GM12878 (cell line): ENCODE results near the gene ARHGAP5. TPM values are rescaled to one million over a fixed set of nuclear protein-coding genes. Genes with fewer than 3 reads are reported as not detected.
A peak's percentile ranks its signal among the peaks of the same experiment; 100 is the strongest.

ENCODE experiments used
- CHD4 ChIP-seq: fragments of 200-600 bp; sonication (generic); IDR thresholded peaks from 2 replicates; pipeline ENCODE4 v1.6.1; 2016; ENCODE audit warnings: mild to moderate bottlenecking
- CREM ChIP-seq: IDR thresholded peaks from 2 replicates; pipeline ENCODE4 v1.6.1; 2014; ENCODE audit warnings: antibody characterized with exemption, low read depth
- EZH2 ChIP-seq: IDR thresholded peaks from 2 replicates; pipeline ENCODE4 v1.6.1; 2012; ENCODE audit warnings: low read depth, mild to moderate bottlenecking, control low read depth, inconsistent platforms, low read length, borderline replicate concordance; ENCODE audit not compliant: control insufficient read depth
- FOXK2 ChIP-seq: fragments of 450-650 bp; IDR thresholded peaks from 2 replicates; pipeline ENCODE4 v1.6.1; 2017; ENCODE audit warnings: mild to moderate bottlenecking, moderate library complexity
- GABPA ChIP-seq: IDR thresholded peaks from 2 replicates; pipeline ENCODE4 v1.6.1; 2014; ENCODE audit warnings: antibody characterized with exemption, low read depth, mild to moderate bottlenecking, inconsistent platforms
- HDAC2 ChIP-seq: fragments of 200-600 bp; sonication (generic); IDR thresholded peaks from 2 replicates; pipeline ENCODE4 v1.6.1; 2017
- HDGF ChIP-seq: fragments of 450-650 bp; IDR thresholded peaks from 2 replicates; pipeline ENCODE4 v1.6.1; 2016; ENCODE audit warnings: antibody characterized with exemption
- KLF5 ChIP-seq: fragments of 450-650 bp; IDR thresholded peaks from 2 replicates; pipeline ENCODE4 v1.6.1; 2014; ENCODE audit warnings: mild to moderate bottlenecking; ENCODE audit not compliant: partially characterized antibody
- NR2C2 ChIP-seq: IDR thresholded peaks from 2 replicates; pipeline ENCODE4 v1.6.1; 2011; ENCODE audit warnings: borderline replicate concordance, low read depth; ENCODE audit not compliant: control insufficient read depth, insufficient read length
- POLR2AphosphoS2 ChIP-seq: IDR thresholded peaks from 2 replicates; pipeline ENCODE4 v1.6.1; 2011; ENCODE audit warnings: low read depth, mild to moderate bottlenecking, low read length, improper control_type of control experiment, moderate library complexity
- SIX5 ChIP-seq: IDR thresholded peaks from 2 replicates; pipeline ENCODE4 v1.6.1; 2011; ENCODE audit warnings: mild to moderate bottlenecking, low read depth, low read length, moderate library complexity; ENCODE audit not compliant: severe bottlenecking
- SREBF1 ChIP-seq: IDR thresholded peaks from 2 replicates; pipeline ENCODE4 v1.6.1; 2012; ENCODE audit warnings: mild to moderate bottlenecking, low read length
- TCF3 ChIP-seq: IDR thresholded peaks from 2 replicates; pipeline ENCODE4 v1.6.1; 2012; ENCODE audit warnings: low read depth, mild to moderate bottlenecking, low read length, borderline replicate concordance; ENCODE audit not compliant: insufficient read depth
- WRNIP1 ChIP-seq: IDR thresholded peaks from 2 replicates; pipeline ENCODE4 v1.6.1; 2011; ENCODE audit warnings: low read depth, low read length, improper control_type of control experiment, borderline replicate concordance
- YBX1 ChIP-seq: fragments of 450-650 bp; IDR thresholded peaks from 2 replicates; pipeline ENCODE4 v1.6.1; 2016; ENCODE audit warnings: antibody characterized with exemption
- ZNF207 ChIP-seq: fragments of 450-650 bp; IDR thresholded peaks from 2 replicates; pipeline ENCODE4 v1.6.1; 2014; ENCODE audit warnings: antibody characterized with exemption, mild to moderate bottlenecking, borderline replicate concordance
- polyA plus RNA-seq, 11 experiments: library from polyadenylated mRNA; depleted of rRNA in 4 of 11; unstranded in 6 of 11; stranded (reverse) in 5 of 11; fragments of >200 nt; fragmentation: Nextera tagmentation in 4 of 11; fragmentation: Illumina TruSeq in 1 of 11; extraction: Ambion mirVana in 4 of 11; extraction: Trizol in 1 of 11; gene quantifications; 1 replicate in 1 of 11; 2 replicates in 10 of 11; pipeline versions ENCODE4 v1.2.1 to v1.2.3, GENCODE V29; 2011 to 2016; ENCODE audit warnings: inconsistent platforms in 2 of 11, missing spikeins in 2 of 11, low read depth in 1 of 11
- total RNA-seq, 4 experiments: library from RNA; depleted of rRNA in 3 of 4; stranded (reverse); fragments of >200 nt in 3 of 4; fragmentation: Illumina TruSeq in 1 of 4; extraction: Trizol in 1 of 4; gene quantifications; 2 replicates each; pipeline versions ENCODE4 v1.2.1 to v1.2.3, GENCODE V29; 2013 to 2021
- TF ChIP-seq, protein P1 (sequence below), 3 experiments: IDR thresholded peaks in 2 of 3; conservative IDR thresholded peaks in 1 of 3; 2 replicates each; pipeline ENCODE4 v1.5.1; 2011; ENCODE audit warnings: low read depth in 3 of 3, low read length in 3 of 3, mild to moderate bottlenecking in 3 of 3, control low read depth in 2 of 3, moderate library complexity in 2 of 3, inconsistent platforms in 1 of 3, mixed read lengths in 1 of 3; ENCODE audit not compliant: control insufficient read depth in 2 of 3, insufficient read depth in 1 of 3; ENCODE audit errors: extremely low read depth in 1 of 3
- TF ChIP-seq, protein P2 (sequence below): fragments of 450-650 bp; formaldehyde crosslinking; IDR thresholded peaks from 2 replicates; pipeline ENCODE4 v1.4.0; 2020; ENCODE audit warnings: mild to moderate bottlenecking, moderate library complexity
- TF ChIP-seq, protein P3 (sequence below): fragments of 450-650 bp; IDR thresholded peaks from 2 replicates; pipeline ENCODE4 v1.6.1; 2017; ENCODE audit warnings: borderline replicate concordance
- TF ChIP-seq, protein P4 (sequence below): fragments of 450-650 bp; IDR thresholded peaks from 2 replicates; pipeline ENCODE4 v1.6.1; 2016; ENCODE audit warnings: mild to moderate bottlenecking
- TF ChIP-seq, protein P5 (sequence below): fragments of 450-650 bp; IDR thresholded peaks from 2 replicates; pipeline ENCODE4 v1.6.1; 2017; ENCODE audit warnings: antibody characterized with exemption, mild to moderate bottlenecking, moderate library complexity

ARHGAP5 gene
- total and polyA plus RNA-seq, 10 of the 15 experiments (the other 5 are each of a cell fraction or from before 2014, with no cell fraction given), result 0.91 to 19.6 (median 7.2) TPM

DNA sequence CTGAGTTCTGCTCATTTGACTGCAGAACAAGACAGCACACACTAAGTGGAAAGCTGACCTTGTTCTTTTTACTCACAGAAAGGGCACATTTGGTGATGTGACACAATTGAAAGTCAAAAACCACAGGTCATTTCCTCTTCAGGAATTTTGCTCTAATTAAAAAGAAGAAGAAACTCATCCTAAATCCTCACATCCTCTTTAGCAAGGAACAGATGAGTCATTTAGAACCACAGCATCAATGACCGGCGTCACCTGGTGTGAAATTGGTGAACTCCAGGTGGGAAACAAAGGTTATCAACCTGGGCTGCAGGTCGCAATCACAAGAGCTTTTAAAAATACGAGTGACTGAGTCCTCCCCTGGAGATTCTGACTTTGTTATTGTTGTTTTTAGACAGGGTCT lies 128.9 kb downstream of the ARHGAP5 start (continued):
- TF ChIP-seq, protein P1, sequence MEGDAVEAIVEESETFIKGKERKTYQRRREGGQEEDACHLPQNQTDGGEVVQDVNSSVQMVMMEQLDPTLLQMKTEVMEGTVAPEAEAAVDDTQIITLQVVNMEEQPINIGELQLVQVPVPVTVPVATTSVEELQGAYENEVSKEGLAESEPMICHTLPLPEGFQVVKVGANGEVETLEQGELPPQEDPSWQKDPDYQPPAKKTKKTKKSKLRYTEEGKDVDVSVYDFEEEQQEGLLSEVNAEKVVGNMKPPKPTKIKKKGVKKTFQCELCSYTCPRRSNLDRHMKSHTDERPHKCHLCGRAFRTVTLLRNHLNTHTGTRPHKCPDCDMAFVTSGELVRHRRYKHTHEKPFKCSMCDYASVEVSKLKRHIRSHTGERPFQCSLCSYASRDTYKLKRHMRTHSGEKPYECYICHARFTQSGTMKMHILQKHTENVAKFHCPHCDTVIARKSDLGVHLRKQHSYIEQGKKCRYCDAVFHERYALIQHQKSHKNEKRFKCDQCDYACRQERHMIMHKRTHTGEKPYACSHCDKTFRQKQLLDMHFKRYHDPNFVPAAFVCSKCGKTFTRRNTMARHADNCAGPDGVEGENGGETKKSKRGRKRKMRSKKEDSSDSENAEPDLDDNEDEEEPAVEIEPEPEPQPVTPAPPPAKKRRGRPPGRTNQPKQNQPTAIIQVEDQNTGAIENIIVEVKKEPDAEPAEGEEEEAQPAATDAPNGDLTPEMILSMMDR (IDR thresholded peaks at IDR 0.05 in 2 of 3, conservative IDR thresholded peaks at IDR 0.05 in 1 of 3; ENCODE audit: control insufficient read depth in 2 of 3, extremely low read depth in 1 of 3, insufficient read depth in 1 of 3, low read depth in 3 of 3, low read length in 3 of 3), result 0 out of 6 replicates have a peak, but pooled peaks of 1 of the 3 experiments have one; percentile 6
- TF ChIP-seq ZNF207 (no peak), YBX1 (no peak), SIX5 (no peak), TCF3 (peak; percentile 89; the same call in 1 of the 2 replicates), CREM (peak; percentile 74), CHD4 (no peak), GABPA (no peak), WRNIP1 (no peak), KLF5 (peak; percentile 86), POLR2AphosphoS2 (no peak), SREBF1 (no peak), FOXK2 (no peak), NR2C2 (no peak), HDAC2 (no peak), EZH2 (no peak), HDGF (no peak)
- TF ChIP-seq, protein P2, sequence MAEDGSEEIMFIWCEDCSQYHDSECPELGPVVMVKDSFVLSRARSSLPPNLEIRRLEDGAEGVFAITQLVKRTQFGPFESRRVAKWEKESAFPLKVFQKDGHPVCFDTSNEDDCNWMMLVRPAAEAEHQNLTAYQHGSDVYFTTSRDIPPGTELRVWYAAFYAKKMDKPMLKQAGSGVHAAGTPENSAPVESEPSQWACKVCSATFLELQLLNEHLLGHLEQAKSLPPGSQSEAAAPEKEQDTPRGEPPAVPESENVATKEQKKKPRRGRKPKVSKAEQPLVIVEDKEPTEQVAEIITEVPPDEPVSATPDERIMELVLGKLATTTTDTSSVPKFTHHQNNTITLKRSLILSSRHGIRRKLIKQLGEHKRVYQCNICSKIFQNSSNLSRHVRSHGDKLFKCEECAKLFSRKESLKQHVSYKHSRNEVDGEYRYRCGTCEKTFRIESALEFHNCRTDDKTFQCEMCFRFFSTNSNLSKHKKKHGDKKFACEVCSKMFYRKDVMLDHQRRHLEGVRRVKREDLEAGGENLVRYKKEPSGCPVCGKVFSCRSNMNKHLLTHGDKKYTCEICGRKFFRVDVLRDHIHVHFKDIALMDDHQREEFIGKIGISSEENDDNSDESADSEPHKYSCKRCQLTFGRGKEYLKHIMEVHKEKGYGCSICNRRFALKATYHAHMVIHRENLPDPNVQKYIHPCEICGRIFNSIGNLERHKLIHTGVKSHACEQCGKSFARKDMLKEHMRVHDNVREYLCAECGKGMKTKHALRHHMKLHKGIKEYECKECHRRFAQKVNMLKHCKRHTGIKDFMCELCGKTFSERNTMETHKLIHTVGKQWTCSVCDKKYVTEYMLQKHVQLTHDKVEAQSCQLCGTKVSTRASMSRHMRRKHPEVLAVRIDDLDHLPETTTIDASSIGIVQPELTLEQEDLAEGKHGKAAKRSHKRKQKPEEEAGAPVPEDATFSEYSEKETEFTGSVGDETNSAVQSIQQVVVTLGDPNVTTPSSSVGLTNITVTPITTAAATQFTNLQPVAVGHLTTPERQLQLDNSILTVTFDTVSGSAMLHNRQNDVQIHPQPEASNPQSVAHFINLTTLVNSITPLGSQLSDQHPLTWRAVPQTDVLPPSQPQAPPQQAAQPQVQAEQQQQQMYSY, result no peak
- TF ChIP-seq, protein P3, sequence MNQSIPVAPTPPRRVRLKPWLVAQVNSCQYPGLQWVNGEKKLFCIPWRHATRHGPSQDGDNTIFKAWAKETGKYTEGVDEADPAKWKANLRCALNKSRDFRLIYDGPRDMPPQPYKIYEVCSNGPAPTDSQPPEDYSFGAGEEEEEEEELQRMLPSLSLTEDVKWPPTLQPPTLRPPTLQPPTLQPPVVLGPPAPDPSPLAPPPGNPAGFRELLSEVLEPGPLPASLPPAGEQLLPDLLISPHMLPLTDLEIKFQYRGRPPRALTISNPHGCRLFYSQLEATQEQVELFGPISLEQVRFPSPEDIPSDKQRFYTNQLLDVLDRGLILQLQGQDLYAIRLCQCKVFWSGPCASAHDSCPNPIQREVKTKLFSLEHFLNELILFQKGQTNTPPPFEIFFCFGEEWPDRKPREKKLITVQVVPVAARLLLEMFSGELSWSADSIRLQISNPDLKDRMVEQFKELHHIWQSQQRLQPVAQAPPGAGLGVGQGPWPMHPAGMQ, result no peak
- TF ChIP-seq, protein P4, sequence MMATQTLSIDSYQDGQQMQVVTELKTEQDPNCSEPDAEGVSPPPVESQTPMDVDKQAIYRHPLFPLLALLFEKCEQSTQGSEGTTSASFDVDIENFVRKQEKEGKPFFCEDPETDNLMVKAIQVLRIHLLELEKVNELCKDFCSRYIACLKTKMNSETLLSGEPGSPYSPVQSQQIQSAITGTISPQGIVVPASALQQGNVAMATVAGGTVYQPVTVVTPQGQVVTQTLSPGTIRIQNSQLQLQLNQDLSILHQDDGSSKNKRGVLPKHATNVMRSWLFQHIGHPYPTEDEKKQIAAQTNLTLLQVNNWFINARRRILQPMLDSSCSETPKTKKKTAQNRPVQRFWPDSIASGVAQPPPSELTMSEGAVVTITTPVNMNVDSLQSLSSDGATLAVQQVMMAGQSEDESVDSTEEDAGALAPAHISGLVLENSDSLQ, result 0 out of 2 replicates have a peak, but pooled peaks have one; percentile 29
- TF ChIP-seq, protein P5, sequence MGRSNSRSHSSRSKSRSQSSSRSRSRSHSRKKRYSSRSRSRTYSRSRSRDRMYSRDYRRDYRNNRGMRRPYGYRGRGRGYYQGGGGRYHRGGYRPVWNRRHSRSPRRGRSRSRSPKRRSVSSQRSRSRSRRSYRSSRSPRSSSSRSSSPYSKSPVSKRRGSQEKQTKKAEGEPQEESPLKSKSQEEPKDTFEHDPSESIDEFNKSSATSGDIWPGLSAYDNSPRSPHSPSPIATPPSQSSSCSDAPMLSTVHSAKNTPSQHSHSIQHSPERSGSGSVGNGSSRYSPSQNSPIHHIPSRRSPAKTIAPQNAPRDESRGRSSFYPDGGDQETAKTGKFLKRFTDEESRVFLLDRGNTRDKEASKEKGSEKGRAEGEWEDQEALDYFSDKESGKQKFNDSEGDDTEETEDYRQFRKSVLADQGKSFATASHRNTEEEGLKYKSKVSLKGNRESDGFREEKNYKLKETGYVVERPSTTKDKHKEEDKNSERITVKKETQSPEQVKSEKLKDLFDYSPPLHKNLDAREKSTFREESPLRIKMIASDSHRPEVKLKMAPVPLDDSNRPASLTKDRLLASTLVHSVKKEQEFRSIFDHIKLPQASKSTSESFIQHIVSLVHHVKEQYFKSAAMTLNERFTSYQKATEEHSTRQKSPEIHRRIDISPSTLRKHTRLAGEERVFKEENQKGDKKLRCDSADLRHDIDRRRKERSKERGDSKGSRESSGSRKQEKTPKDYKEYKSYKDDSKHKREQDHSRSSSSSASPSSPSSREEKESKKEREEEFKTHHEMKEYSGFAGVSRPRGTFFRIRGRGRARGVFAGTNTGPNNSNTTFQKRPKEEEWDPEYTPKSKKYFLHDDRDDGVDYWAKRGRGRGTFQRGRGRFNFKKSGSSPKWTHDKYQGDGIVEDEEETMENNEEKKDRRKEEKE, result no peak
